Measurements from ENCODE around the gene MGRN1.

Gene MGRN1

DNA sequence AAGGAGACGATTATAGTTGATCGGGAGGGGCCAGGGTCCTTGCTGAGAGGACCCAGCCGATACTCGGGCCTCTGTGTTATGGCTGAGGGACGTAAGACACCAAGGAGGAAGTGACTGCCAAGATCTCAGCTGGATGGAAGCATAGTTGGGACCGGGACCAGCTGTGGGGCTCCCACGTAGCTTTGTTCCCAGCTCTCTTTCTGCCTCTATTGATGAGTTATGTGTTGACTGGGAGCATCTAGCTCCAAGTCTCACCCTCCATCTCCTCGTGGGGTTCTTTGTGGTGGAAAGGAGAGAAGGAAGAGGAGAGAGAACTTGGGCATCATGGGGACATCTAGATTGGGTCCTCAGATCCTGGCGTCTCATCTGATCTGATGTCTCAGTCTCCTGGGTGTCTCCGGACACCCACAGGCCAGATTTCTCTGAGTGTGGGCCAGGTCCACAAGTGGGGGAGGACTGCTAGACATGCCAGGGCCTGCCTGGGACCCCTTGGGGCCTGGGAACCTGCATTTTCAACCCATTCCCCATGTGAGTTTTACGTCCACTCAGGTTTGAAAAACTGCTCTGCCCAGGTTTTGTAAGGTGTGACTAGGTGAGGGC, 1.0 kb downstream of the MGRN1 start:
- DNase-seq, result no peak

DNA sequence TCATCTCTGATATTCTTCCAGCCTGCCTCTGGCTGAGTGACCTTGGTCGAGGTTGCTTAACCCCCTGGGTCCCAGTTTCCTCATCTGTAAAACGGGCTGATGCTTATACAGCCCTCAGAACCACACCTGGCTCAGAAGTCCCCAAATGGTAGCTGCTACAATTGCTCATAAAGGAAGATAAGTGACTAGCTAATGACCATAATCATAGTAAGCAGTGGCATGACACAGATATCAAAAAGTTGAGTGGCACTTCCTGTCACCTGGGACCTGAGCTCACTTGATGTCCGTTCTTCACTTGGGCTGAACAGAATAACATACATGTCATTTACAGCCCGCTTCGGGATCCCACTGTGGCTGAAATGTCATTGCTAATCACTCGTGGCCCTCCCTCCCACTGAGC, 1.8 kb downstream of the MGRN1 start:
- DNase-seq, result no peak

DNA sequence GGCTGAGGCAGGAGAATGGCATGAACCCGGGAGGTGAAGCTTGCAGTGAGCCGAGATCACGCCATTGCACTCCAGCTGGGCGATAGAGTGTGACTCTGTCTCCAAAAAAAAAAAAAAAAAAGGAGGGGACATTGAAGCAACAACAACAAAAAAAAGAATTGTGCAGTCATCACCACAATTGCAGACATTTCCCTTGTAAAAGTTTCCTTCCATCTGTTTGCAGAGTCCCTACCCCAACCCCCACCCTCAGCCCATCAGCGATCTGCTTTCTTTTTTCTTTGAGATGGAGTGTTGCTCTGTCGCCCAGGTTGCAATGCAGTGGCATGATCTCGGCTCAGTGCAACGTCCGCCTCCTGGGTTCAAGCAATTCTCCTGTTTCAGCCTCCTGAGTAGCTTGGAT, 3.7 kb downstream of the MGRN1 start:
- no peak for DNase-seq

DNA sequence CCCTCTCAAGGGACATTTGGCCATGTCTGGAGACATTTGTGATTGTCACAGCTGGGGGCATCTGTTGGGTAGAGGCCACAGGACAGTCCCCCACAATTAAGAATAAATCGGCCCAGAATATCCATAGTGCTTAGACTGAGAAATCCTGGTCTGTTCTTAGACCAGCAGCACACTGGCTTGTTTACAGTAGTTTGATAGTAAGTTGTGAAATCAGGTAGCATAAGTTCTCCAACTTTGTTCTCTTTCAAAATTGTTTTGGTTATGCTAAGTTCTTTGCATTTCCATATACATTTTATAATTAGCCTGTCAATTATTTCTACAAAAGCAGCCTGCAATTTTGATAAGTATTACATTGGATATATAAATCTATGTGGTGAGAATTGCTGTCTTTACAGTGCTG, 6.8 kb downstream of the MGRN1 start:
- no peak for DNase-seq

DNA sequence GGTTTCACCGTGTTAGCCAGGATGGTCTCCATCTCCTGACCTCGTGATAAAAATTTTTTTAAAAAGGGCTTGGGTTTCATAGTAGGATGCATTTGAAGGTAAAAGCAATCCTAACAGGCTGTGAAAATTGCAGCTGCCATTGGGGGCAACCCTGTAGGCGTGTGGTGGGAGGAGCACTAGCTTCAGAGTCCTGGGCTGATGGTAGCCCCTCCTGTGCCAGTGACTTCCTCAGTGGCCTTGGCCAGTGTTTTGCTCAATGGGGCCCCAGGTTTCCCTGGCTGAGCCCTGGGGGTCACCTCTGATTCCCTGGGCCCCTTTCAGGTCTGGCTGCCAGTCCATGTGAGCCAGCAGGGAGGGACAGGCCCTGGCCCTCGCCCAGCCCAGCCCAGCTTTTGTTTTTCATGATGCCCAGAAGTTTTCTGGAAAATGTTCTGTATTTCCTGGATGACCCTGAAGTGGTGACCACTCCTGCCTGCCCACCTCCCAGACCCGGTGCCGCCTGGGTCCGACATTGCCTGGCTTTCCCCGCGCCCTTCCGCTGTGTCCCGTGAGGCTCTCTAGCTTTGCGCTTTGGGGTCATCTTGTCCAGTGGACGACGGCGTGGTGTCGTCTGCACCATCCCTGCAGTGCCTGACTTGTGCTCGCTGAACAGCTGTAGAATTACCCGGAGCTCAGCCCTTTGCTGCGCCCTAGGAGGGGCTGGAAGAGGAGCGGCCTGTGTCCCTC, 9.4 kb downstream of the MGRN1 start:
- no peak for DNase-seq

DNA sequence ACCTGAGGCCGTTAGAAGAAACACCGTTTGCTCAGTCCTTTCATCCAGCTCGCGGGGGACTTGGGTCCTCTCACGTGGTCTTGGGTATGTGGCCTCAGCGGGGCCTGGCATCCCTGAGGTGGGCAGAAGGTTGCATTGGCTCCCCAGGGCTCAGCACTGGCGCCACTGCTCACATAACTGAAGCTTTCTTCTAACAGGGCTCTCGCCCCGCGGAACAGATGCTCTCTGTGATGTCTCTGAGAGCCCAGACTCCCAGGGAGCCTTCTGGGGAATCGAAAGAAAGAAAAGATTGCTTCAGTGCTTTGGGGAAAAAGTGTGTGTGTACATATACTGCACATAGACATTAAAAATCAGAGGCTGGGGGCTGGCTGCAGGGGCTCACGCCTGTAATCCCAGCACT, 10.1 kb downstream of the MGRN1 start:
- no peak for DNase-seq

DNA sequence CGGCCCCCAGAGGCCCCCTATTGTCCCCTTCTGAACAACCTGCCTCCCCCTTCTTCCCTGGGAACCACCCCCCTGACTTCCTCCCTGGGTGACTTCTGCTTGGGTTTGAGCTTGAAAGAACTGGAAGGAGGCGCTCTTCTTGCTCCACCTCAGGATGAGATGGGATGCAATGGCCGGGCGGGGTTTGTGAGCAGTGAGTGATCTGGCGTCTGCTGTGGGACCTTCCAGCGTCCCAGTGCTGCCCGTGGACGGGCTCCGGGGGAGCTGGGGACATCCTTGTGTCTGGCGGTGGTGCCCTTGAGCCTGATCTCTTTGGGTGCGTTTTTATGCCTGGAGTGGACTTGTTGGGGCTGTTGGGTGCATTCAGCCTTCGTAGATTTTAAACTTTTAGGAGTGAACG, 11.6 kb downstream of the MGRN1 start:
- no peak for DNase-seq

DNA sequence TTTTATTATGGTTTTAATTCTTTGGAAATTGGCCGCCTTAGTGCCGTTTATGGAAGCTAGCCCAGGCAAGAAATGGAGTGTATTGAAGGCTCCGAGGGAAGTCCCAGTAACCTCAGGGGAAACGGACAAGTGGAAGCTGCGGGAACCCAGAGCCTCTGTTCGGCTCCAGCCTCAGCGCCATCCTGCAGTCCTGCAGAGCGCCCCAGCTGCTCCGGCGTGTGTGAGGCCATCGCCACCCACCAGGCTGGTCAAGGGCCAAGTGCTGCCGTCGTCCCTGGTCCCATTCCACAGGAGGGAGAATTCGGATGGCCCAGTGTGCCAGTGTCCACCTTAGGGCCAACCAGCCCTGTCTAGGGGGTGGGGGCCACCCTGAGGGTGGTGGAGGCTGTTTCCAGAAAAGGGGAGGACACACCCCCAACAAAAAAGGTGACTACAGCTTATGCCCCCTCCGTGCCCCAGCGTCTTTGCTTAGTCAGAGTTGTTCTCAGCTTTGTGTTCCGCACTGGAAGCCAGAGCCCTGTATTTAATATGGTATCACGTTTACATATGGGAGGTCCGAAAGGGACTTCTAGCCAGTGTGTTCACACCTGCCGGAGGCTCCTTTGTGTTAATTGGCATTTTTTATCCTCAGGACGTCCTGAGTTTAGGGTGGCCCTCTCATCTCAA, 13.0 kb downstream of the MGRN1 start:
- DNase-seq, result no peak

DNA sequence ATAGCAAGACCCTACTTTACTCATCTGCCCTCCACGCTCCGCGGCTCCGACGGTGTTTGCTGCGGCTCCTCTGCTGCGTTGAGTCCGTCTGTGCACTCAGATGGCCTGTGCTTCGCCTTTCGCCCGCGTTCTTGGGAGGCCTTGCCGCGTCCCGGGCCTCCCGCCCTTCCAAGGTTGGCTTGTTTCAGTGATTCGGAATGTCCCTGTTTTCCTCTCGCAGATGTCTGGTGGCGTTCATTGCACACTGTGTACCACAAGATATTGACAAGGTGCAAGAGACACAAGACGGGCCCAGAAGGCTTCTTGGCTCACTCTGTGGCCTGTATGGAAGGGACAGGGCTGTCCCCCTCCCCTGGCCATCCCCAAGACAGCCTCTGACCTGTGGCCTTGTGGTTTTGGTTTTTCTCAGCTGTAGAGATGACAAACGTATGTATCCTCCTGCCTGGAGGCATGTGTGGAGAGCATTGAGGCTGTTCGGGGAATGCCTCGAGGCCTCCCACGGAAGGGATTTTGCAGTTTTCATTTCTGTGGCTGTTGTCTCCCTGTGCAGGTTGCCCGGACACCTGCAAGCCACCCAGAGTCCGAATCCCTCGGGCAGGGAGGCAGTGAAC, 15.4 kb downstream of the MGRN1 start:
- no peak for DNase-seq

DNA sequence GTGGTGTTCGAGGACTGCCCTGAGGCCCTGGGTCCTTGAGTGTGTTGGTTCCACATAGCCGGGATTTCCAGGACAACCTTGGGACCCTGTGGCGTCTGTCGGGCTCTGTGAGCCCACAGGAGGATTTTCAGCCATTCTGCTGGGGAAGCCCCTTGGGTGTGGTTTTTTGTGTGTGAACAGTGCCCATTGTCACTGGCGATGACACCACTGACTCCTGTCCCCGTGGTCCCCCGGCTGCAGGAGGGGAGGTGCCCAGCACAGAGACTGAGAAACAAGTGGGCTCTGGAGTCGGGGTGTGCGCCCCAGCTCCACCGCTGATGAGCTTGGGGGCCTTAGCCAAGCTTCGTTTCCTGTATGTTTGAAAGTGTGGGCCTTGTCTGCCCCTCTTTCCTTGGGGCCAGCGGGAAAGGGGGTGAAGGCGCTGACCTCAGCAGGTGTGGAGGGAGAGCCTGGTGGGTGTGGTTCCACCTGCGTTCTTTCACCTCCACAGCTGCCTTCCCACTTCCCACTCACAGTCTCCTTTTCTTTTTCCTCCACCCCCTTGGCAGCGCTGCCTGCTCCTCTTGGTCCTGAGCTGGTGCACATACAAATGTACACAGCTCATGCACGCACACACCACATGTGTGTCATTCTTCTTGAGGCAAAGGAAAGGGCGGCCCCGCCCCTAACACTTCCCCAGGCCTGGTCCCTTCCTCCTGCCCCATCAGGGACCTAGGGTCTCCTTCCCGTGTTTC, 16.1 kb downstream of the MGRN1 start:
- no peak for DNase-seq

DNA sequence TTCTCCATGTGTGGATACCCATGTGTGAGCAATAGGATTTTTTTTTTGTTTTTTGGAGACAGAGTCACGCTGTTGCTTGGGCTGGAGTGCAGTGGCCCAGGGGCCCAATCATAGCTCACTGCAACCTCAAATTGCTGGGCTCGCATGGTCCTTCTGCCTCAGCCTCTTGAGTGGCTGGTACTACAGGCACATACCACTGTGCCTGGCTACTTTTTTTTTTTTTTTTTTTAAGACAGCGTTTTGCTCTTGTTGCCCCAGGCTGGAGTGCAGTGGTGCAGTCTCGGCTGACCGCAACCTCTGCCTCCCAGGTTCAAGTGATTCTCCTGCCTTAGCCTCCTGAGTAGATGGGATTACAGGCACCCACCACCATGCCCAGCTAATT, 16.7 kb downstream of the MGRN1 start:
- no peak for DNase-seq

DNA sequence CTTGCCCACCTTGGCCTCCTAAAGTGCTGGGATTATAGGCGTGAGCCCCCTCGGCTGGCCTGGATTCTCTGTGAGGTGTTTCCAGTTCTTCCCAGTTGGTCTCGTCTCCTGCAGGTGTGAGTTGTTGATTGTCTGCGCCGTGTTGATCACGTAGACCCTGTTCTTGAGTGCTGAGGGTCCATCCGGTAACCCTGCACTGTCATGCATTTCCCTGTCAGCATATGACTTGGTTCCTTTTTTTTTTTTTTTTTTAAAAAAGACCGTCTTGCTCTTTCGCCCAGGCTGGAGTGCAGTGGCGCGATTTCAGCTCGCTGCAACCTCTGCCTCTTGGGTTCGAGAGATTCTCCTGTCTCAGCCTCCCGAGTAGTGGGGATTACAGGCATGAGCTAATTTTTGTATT, 17.3 kb downstream of the MGRN1 start:
- no peak for DNase-seq

DNA sequence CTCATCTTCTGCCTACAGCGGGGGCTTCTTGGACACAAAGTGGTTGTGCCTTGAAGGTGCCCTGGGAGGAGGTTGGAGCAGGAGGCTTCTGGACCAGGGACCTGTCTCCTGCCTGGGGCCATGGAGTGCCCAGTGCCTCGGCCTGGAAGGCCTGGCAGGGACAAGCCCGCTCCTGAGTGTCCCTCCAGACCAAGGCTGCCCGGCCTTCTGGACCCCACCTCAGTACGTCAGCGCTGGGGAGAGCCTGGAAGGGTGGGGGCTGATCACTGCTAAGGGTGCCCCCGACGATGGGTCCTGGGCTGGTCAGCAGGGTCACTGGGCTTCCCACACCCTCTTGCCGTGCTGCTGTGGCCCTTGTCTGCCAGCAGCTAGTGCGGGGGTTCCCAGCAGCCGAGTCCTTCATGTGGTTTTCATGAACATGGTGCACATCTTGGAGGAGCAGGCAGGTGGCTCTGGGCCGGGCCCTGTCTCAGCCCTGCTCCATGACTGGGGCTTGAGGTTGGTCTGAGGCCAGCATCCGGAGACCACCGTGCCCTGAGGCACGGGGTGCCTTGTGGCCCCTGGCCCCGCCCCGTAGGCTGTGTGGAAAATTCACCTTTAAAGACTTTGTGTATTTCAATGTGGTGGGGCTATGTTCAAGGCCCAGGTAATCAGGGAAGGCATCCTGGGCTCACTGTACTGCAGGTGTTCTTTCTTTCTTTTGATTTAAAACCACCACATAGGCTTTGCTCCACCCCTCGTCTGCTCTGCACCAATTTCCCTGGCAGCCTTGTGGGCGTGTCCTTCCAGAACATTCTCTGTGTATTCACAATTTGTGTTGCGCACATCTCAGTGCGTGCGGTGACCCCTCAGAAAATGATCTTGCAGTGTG, 22.4 kb downstream of the MGRN1 start:
- no peak for DNase-seq

DNA sequence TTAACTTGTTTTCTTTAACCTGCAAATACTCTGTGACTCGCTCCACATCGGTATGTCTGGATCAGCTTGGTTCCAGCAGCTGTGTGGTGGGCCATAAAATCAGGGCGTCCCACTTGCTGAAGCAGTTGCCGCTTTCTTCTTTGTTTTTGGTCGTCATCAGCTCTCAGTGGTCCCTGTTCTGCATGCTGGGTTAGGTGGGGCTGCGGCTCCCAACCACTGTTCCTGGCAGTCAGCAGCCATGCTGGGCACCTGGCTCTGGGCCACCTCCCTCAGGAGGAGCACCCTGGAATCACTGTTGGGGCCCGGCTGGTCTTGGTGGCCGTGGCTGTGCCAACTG, 23.0 kb downstream of the MGRN1 start:
- no peak for DNase-seq

DNA sequence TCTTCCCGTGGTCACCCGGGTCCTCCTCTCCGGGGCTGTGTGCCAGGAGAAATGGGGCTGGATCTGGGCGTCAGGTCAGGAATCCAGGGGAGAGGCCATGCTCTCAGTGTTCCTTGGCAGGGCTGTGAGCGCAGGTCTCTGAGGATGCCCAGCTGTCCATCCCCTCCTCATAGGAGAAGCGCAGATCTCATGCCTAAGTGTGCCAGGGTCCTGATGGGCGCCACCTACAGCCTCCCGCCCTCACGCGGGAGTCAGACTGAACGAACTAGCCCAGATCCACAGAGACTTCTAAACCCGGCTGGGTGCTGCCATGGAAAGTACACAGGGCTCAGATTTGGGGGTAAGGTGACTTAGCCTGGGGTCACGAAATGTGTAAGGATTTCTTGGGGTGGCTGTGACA, 24.3 kb downstream of the MGRN1 start:
- no peak for DNase-seq

DNA sequence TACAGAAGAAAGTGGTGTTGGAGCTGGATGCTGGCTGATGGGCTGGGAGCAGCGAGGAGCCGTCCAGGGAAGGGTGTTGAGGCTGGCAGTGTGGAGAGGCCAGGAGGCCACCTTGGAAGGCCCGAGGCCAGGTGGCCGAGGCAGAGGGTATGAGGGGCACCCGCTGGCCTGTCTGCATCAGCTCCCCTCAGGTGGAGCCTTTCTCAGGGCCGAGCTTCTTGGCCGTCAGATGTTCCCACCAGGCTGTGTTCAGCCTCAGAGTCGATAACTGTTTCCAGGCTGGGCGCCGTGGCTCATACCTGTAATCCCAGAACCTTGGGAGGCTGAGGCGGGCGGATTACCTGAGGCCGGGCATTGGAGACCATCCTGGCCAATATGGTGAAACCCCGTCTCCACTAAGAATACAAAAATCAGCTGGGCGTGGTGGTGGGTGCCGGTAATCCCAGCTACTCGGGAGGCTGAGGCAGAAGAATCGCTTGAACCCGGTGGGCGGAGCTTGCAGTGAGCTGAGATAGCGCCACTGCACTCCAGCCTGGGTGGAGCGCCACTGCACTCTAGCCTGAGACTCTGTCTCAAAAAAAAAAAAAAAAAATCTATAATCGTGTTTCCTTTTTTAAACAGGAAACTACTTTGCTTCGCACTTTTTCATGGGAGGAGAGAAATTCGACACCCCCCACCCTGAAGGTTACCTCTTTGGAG, 25.3 kb downstream of the MGRN1 start:
- no peak for DNase-seq

DNA sequence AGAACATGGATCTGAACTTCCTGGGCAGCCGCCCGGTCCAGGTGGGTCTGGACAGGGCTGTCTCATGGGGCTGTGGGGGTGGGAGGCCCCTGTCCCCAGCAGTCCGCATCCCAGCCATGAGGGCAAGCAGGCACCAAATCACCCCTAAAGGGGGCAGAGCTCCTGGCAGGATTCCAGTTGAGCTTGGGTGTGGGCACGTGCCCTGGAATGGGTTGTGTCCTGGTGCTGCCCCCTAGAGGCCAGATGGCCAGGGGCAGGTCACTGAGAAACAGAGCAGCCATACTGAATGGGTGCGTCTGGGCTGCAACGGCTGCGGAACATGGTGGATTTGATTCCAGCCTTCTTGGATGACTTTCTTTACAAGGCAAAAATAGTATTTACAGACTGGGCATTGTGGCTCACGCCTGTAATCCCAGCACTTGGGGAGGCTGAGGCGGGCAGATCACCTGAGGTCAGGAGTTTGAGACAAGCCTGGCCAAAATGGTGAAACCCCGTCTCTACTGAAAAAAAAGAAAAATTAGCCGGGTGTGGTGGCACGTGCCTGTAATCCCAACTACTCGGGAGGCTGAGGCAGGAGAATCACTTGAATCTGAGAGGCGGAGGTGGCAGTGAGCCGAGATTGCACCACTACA, 25.9 kb downstream of the MGRN1 start:
- DNase-seq, result peak; percentile 82

DNA sequence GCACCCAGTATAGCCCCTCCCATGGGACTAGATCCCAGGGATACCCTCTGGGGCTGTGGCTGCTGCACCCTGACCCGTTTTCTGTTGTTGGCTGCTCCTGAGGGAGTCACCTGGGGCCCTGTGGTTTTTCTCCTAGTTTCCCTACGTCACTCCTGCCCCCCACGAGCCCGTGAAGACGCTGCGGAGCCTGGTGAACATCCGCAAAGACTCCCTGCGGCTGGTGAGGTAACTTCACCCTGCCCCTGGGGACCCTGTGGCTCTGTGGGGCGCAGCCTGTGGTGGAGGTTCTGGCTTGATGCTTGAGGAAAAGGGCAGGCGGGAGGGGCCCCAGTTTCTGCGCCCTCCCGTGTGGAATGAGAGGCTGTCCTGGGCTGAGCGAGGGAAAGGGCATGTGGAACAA, 27.2 kb downstream of the MGRN1 start:
- DNase-seq, result no peak

DNA sequence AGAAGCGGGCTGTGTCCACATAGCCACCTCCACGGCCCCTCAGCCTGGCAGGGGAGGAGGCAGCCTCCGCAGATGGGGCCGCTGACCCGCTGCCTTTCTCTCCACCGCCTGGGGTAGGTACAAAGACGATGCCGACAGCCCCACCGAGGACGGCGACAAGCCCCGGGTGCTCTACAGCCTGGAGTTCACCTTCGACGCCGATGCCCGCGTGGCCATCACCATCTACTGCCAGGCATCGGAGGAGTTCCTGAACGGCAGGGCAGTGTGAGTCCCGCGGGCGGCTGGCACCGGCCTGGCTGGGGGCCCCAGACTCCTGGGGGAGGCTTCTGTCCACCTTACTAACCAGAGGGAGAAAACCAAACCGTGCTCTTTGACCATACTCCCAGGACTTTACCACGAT, 27.9 kb downstream of the MGRN1 start:
- DNase-seq, result no peak

DNA sequence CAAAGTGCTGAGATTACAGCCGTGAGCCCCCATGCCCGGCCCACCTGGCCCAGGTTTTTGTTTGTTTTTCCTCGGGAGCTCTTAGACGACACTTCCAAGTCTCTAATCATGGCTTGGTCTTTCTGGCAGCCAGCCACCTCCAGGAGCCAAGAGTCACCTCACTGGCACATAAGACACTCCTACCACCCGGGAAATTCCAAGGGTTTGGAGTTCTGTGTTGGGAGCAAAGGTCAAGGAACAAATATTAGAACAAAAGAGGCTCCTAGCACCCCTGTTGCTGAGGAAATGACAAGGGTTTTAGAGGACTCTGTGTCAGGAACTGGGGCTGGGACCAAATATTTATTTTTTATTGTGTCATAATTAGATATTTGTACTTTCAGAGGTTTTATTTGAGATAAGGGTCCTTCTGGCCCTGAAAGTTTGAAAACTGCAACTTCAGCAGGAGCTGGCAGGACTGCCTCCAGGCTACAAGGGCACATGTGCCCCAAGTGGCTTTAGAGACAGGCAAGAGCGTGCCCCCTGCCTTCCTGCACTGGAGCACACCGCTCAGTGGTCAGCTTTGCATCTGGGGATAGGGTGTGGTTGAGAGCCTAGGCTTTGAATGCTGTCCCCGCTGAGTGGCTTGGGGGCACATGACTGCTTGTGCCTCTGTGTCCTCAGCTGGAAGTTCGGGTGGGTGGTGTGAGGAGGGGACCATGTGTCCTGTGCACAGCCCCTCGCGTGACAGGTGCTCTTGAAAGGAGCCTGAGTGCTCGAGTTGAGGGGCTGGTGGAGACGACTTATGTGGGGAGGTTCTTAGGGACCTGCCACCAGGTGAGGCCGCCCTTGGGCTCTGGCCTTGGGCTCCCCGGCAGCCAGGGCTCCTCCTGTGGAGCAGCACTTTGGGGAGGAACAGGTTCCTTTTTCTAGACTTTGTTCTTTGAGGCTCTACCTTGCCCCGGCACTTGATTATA, 29.7 kb downstream of the MGRN1 start:
- DNase-seq, result no peak

Measured in NCI-H82 (cell line).